GM12878 (cell line): ENCODE measurements around the gene PAQR7. TPM values are rescaled to one million over a fixed set of nuclear protein-coding genes. Genes with fewer than 3 reads are reported as not detected.
A peak's percentile ranks its signal among the peaks of the same experiment; 100 is the strongest.

Experiments used
- BCLAF1 ChIP-seq: fragments of 450-650 bp; IDR thresholded peaks from 2 replicates; pipeline ENCODE4 v1.6.1; 2017; ENCODE audit warnings: antibody characterized with exemption, mild to moderate bottlenecking, moderate library complexity
- CEBPB ChIP-seq, 2 experiments: fragments of 150-350 bp in 1 of 2; IDR thresholded peaks; 2 replicates each; pipeline ENCODE4 v1.6.1; 2012 to 2014; ENCODE audit warnings: low read depth in 2 of 2, low read length in 2 of 2, borderline replicate concordance in 1 of 2, inconsistent platforms in 1 of 2
- CUX1 ChIP-seq: IDR thresholded peaks from 2 replicates; pipeline ENCODE4 v1.6.1; 2012; ENCODE audit warnings: improper control_type of control experiment, low read depth, low read length; ENCODE audit not compliant: insufficient replicate concordance
- MEF2B ChIP-seq: fragments of 450-650 bp; IDR thresholded peaks from 2 replicates; pipeline ENCODE4 v1.6.1; 2018; ENCODE audit warnings: mild to moderate bottlenecking, moderate library complexity; ENCODE audit not compliant: partially characterized antibody, poor library complexity, severe bottlenecking
- NR2C2 ChIP-seq: IDR thresholded peaks from 2 replicates; pipeline ENCODE4 v1.6.1; 2011; ENCODE audit warnings: borderline replicate concordance, low read depth; ENCODE audit not compliant: control insufficient read depth, insufficient read length
- NRF1 ChIP-seq: conservative IDR thresholded peaks from 2 replicates; pipeline ENCODE4 v1.6.1; 2011; ENCODE audit warnings: mild to moderate bottlenecking, low read depth, low read length, improper control_type of control experiment
- POLR2AphosphoS5 ChIP-seq: IDR thresholded peaks from 2 replicates; pipeline ENCODE4 v1.6.1; 2011; ENCODE audit warnings: mild to moderate bottlenecking, low read length, inconsistent platforms
- polyA plus RNA-seq, 11 experiments: library from polyadenylated mRNA; depleted of rRNA in 4 of 11; unstranded in 6 of 11; stranded (reverse) in 5 of 11; fragments of >200 nt; fragmentation: Nextera tagmentation in 4 of 11; fragmentation: Illumina TruSeq in 1 of 11; extraction: Ambion mirVana in 4 of 11; extraction: Trizol in 1 of 11; gene quantifications; 1 replicate in 1 of 11; 2 replicates in 10 of 11; pipeline versions ENCODE4 v1.2.1 to v1.2.3, GENCODE V29; 2011 to 2016; ENCODE audit warnings: inconsistent platforms in 2 of 11, missing spikeins in 2 of 11, low read depth in 1 of 11
- total RNA-seq, 4 experiments: library from RNA; depleted of rRNA in 3 of 4; stranded (reverse); fragments of >200 nt in 3 of 4; fragmentation: Illumina TruSeq in 1 of 4; extraction: Trizol in 1 of 4; gene quantifications; 2 replicates each; pipeline versions ENCODE4 v1.2.1 to v1.2.3, GENCODE V29; 2013 to 2021
- TF ChIP-seq, protein P1 (sequence below): IDR thresholded peaks from 2 replicates; pipeline ENCODE4 v1.6.1; 2012; ENCODE audit warnings: low read depth, low read length, improper control_type of control experiment
- TF ChIP-seq, protein P2 (sequence below): IDR thresholded peaks from 2 replicates; pipeline ENCODE4 v1.6.1; 2012; ENCODE audit warnings: low read depth, low read length, improper control_type of control experiment
- TF ChIP-seq, protein P3 (sequence below), 3 experiments: IDR thresholded peaks in 2 of 3; conservative IDR thresholded peaks in 1 of 3; 2 replicates each; pipeline ENCODE4 v1.5.1; 2011; ENCODE audit warnings: low read depth in 3 of 3, low read length in 3 of 3, mild to moderate bottlenecking in 3 of 3, control low read depth in 2 of 3, moderate library complexity in 2 of 3, inconsistent platforms in 1 of 3, mixed read lengths in 1 of 3; ENCODE audit not compliant: control insufficient read depth in 2 of 3, insufficient read depth in 1 of 3; ENCODE audit errors: extremely low read depth in 1 of 3
- TF ChIP-seq, protein P4 (sequence below): IDR thresholded peaks from 2 replicates; pipeline ENCODE4 v1.6.1; 2012; ENCODE audit warnings: low read length, inconsistent platforms

The PAQR7 gene
- total and polyA plus RNA-seq, 10 of the 15 experiments (the other 5 are each of a cell fraction or from before 2014, with no cell fraction given): 1.1 to 8.8 (median 5.2) TPM

- TF ChIP-seq BCLAF1 (no peak), CEBPB (IDR thresholded peaks at IDR 0.05; ENCODE audit: borderline replicate concordance in 1 of 2, low read depth in 2 of 2, low read length in 2 of 2) (no peak), POLR2AphosphoS5 (peak; percentile 92), NRF1 (no peak), CUX1 (no peak), NR2C2 (no peak), MEF2B (peak; percentile 49)
- TF ChIP-seq, protein P1, sequence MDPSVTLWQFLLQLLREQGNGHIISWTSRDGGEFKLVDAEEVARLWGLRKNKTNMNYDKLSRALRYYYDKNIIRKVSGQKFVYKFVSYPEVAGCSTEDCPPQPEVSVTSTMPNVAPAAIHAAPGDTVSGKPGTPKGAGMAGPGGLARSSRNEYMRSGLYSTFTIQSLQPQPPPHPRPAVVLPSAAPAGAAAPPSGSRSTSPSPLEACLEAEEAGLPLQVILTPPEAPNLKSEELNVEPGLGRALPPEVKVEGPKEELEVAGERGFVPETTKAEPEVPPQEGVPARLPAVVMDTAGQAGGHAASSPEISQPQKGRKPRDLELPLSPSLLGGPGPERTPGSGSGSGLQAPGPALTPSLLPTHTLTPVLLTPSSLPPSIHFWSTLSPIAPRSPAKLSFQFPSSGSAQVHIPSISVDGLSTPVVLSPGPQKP: no peak
- TF ChIP-seq, protein P2, sequence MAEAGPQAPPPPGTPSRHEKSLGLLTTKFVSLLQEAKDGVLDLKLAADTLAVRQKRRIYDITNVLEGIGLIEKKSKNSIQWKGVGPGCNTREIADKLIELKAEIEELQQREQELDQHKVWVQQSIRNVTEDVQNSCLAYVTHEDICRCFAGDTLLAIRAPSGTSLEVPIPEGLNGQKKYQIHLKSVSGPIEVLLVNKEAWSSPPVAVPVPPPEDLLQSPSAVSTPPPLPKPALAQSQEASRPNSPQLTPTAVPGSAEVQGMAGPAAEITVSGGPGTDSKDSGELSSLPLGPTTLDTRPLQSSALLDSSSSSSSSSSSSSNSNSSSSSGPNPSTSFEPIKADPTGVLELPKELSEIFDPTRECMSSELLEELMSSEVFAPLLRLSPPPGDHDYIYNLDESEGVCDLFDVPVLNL: peak; percentile 60; the same call in 1 of the 2 replicates
- TF ChIP-seq, protein P3, sequence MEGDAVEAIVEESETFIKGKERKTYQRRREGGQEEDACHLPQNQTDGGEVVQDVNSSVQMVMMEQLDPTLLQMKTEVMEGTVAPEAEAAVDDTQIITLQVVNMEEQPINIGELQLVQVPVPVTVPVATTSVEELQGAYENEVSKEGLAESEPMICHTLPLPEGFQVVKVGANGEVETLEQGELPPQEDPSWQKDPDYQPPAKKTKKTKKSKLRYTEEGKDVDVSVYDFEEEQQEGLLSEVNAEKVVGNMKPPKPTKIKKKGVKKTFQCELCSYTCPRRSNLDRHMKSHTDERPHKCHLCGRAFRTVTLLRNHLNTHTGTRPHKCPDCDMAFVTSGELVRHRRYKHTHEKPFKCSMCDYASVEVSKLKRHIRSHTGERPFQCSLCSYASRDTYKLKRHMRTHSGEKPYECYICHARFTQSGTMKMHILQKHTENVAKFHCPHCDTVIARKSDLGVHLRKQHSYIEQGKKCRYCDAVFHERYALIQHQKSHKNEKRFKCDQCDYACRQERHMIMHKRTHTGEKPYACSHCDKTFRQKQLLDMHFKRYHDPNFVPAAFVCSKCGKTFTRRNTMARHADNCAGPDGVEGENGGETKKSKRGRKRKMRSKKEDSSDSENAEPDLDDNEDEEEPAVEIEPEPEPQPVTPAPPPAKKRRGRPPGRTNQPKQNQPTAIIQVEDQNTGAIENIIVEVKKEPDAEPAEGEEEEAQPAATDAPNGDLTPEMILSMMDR (IDR thresholded peaks at IDR 0.05 in 2 of 3, conservative IDR thresholded peaks at IDR 0.05 in 1 of 3; ENCODE audit: control insufficient read depth in 2 of 3, extremely low read depth in 1 of 3, insufficient read depth in 1 of 3, low read depth in 3 of 3, low read length in 3 of 3): 0 out of 6 replicates have a peak, but pooled peaks of 1 of the 3 experiments have one; percentile 1
- TF ChIP-seq, protein P4, sequence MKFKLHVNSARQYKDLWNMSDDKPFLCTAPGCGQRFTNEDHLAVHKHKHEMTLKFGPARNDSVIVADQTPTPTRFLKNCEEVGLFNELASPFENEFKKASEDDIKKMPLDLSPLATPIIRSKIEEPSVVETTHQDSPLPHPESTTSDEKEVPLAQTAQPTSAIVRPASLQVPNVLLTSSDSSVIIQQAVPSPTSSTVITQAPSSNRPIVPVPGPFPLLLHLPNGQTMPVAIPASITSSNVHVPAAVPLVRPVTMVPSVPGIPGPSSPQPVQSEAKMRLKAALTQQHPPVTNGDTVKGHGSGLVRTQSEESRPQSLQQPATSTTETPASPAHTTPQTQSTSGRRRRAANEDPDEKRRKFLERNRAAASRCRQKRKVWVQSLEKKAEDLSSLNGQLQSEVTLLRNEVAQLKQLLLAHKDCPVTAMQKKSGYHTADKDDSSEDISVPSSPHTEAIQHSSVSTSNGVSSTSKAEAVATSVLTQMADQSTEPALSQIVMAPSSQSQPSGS: no peak
Observed at GRCh38 chr1:25905680-25906643, 30.5 kb upstream of the PAQR7 start, which contains the start of gene STMN1 (continued).
